HL-60 (cell line): ENCODE results near the gene SRR.

Source experiments
- CTCF ChIP-seq: IDR thresholded peaks from one replicate; pipeline ENCODE4 v1.5.1; 2011; ENCODE audit warnings: low read length, control low read depth, inconsistent platforms; ENCODE audit not compliant: insufficient read depth
- SPI1 ChIP-seq: IDR thresholded peaks from 2 replicates; pipeline ENCODE4 v1.6.1; 2012; ENCODE audit warnings: low read depth, mild to moderate bottlenecking, borderline replicate concordance

DNA sequence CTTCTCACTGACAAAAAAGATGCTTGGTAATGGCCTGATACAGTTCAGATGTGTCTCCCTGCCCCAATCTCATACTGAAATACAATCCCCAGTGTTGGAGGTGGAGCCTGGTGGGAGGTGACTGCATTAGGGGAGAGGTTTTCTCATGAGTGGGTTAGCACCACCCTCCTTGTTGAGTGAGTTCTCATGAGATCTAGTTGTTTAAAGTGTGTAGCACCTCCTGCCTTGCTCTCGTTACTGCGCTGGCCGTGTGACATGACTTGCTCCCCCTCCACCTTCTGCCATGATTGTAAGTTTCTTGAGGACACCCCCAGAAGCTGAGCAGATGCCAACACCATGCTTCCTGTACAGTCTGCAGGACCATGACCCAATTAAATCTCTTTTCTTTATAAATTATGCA, 27.6 kb downstream of the SRR start:
- no peak for TF ChIP-seq CTCF
- no peak for TF ChIP-seq SPI1
